ENCODE measurements around the gene KCNIP3. TPM values are rescaled to one million over a fixed set of nuclear protein-coding genes. Genes with fewer than 3 reads are reported as not detected.
"Not testable (repeated sequence)": the region's sequence is repeated elsewhere in the genome, so short reads cannot be mapped to it uniquely, and the experiment has no call there.

KCNIP3 gene
- total RNA-seq, 1 donor from 2014 or later = 6.3 TPM

DNA sequence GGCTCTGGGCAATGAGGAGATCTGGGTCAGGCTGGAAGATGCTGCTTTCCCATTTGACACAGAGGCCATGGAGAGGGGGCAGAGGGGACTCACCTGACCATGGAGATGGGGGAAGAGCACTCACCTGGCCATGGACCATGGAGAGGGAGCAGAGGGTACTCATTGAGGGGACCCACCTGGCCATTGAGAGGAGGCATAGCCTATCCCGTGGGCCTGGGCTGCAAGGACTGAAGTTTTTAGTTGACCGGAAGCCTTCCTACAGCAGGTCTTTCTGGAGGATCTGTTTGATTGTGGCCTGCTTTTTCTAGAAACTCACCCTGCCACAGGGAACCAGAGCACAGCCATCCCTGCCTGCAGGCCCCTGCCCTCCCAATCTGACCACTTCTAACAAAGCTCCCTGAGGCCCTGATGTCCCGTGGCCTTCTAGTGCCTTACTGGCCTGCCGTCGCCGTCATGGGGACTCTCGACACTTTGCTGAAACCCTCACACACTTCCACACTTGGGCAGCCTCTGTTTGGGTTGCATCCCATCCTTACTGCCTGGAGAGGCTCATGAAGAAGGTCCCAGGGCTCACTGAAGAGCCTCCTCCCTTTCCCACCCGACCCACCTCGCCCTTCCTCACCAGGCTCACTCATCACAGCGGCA is 28.0 kb upstream of the KCNIP3 start:
- no peak for DNase-seq (ENCODE audit: low spot score, unreplicated experiment)
- H3K27ac Mint-ChIP-seq = no peak overlapping the region
- no peaks in the 10 kb centered on the region for H3K27me3 Mint-ChIP-seq
- no peaks in the 10 kb centered on the region for H3K36me3 Mint-ChIP-seq (ENCODE audit: insufficient read depth)
- no peak overlapping the region for H3K4me3 Mint-ChIP-seq (ENCODE audit: low read depth)
- TF ChIP-seq CTCF (IDR thresholded peaks at IDR 0.05; ENCODE audit: unreplicated experiment) = no peak
- H3K9me3 Mint-ChIP-seq (ENCODE audit: low read depth) = no peaks in the 10 kb centered on the region
- peaks cover 2% of the 10 kb centered on the region for H3K4me1 Mint-ChIP-seq (ENCODE audit: low read depth)

- H3K27ac Mint-ChIP-seq; H3K9me3 Mint-ChIP-seq (ENCODE audit: low read depth); H3K27me3 Mint-ChIP-seq: not testable (repeated sequence)
These were observed 27.4 kb upstream of the KCNIP3 start for GRCh38 chr2:95269745-95270144.

DNA sequence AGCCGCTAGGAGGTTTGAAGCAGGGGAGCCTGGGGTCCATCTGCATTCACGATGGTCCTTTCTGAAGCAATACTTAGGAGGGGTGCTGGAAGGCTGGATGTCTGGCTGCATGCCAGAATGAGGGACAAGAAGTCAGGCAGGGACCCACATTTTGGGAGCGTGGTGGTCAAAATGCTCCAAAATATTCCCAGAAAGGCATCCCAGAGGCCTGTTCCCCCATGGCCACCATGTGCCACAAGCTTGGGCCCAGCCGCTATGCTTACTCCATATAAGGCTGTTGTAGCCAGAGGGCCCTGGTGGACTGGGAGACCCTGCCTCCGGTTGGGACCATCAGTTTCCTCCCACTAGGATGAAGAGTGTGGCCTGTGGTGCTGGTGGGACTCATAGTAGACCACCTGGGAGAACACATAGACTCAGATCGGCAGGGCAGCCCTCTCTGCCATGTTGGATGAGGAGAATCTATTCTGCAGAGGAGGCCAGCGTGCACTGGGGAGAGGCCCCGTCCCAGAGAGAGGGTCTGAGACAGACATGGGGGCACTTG is 26.5 kb upstream of the KCNIP3 start:
- Mint-ChIP-seq H3K27ac (no peak overlapping the region), H3K9me3 (ENCODE audit: low read depth) (no peaks in the 10 kb centered on the region), H3K4me3 (ENCODE audit: low read depth) (no peak overlapping the region), H3K27me3 (no peaks in the 10 kb centered on the region), H3K36me3 (ENCODE audit: insufficient read depth) (no peaks in the 10 kb centered on the region), H3K4me1 (ENCODE audit: low read depth) (peaks cover 8% of the 10 kb centered on the region)
- DNase-seq (ENCODE audit: low spot score, unreplicated experiment) = peak; percentile 6
- TF ChIP-seq CTCF (IDR thresholded peaks at IDR 0.05; ENCODE audit: unreplicated experiment) = no peak

More at GRCh38 chr2:95269745-95270144, 27.4 kb upstream of the KCNIP3 start:
- not testable (repeated sequence) for H3K36me3 Mint-ChIP-seq (ENCODE audit: insufficient read depth); H3K4me1 Mint-ChIP-seq (ENCODE audit: low read depth); H3K4me3 Mint-ChIP-seq (ENCODE audit: low read depth); DNase-seq (ENCODE audit: low spot score, unreplicated experiment)

DNA sequence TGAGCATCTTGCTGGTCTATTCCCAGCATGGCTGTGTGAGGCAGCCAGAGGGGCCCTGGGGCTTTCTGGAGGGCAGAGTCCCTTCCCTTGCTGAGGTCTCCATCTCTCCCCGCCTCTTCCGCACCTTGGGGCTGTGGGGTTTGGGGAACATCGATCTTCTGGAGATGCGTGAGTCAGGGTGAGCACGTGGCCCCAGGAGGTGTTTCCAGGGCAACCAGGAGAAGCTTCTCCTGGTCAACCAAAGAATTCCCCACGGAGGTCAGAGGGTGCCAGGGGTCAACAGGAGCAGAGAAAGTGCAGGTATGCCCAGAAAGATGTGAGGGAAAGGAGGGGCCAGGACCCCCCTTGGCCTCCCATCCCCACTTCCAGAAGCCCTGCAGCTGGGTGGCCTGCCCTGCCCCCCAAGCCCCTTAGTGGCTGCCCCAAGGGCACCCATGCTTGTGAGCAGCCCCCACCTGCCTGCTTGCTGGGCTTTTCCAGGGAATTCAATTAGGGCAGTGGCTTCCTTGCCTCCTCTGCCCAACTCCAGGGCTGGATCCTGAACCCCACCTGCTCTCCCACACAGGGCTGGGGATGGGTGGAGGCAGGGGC is 25.7 kb upstream of the KCNIP3 start:
- no peaks in the 10 kb centered on the region for H3K9me3 Mint-ChIP-seq (ENCODE audit: low read depth)
- no peaks in the 10 kb centered on the region for H3K36me3 Mint-ChIP-seq (ENCODE audit: insufficient read depth)
- no peak for TF ChIP-seq CTCF (IDR thresholded peaks at IDR 0.05; ENCODE audit: unreplicated experiment)
- H3K27me3 Mint-ChIP-seq = no peaks in the 10 kb centered on the region
- H3K4me3 Mint-ChIP-seq (ENCODE audit: low read depth) = no peak overlapping the region
- H3K27ac Mint-ChIP-seq = no peak overlapping the region
- DNase-seq (ENCODE audit: low spot score, unreplicated experiment) = peak; percentile 6
- peaks cover 8% of the 10 kb centered on the region for H3K4me1 Mint-ChIP-seq (ENCODE audit: low read depth)

GRCh38 chr2:95272299-95272751 is 24.8 kb upstream of the KCNIP3 start:
- H3K36me3 Mint-ChIP-seq (ENCODE audit: insufficient read depth) = no peaks in the 10 kb centered on the region
- DNase-seq (ENCODE audit: low spot score, unreplicated experiment) = peak; percentile 3

More at GRCh38 chr2:95272299-95272751, 24.8 kb upstream of the KCNIP3 start:
- Mint-ChIP-seq H3K9me3 (ENCODE audit: low read depth) (no peaks in the 10 kb centered on the region), H3K4me3 (ENCODE audit: low read depth) (no peak overlapping the region), H3K27ac (no peak overlapping the region), H3K4me1 (ENCODE audit: low read depth) (peaks cover 8% of the 10 kb centered on the region), H3K27me3 (no peaks in the 10 kb centered on the region)
- TF ChIP-seq CTCF (IDR thresholded peaks at IDR 0.05; ENCODE audit: unreplicated experiment) = no peak

Data from progenitor cell of endocrine pancreas (in vitro differentiated cells).